KMS-11 (cell line): Measurements from ENCODE around the gene CHMP3.
"Not testable (repeated sequence)": the region's sequence is repeated elsewhere in the genome, so short reads cannot be mapped to it uniquely, and the experiment has no call there.

Experiments
- H2AFZ ChIP-seq: fragments of 200-600 bp; sonication (generic); 2 replicates; pipeline ENCODE4 v1.6.1; 2016; ENCODE audit warnings: antibody characterized with exemption, mixed run types, low read depth
- H3K27ac ChIP-seq: fragments of 200-600 bp; sonication (generic); 2 replicates; pipeline ENCODE4 v1.6.1; 2016; ENCODE audit warnings: mild to moderate bottlenecking, mixed run types
- H3K27me3 ChIP-seq: fragments of 200-600 bp; sonication (generic); 2 replicates; pipeline ENCODE4 v1.6.1; 2017; ENCODE audit warnings: mild to moderate bottlenecking, low read depth, mixed run types, moderate library complexity; ENCODE audit not compliant: insufficient read depth
- H3K36me3 ChIP-seq: fragments of 200-600 bp; sonication (generic); 2 replicates; pipeline ENCODE4 v1.6.1; 2017; ENCODE audit warnings: mild to moderate bottlenecking, mixed run types; ENCODE audit not compliant: insufficient read depth
- H3K4me1 ChIP-seq: fragments of 200-600 bp; sonication (generic); 2 replicates; pipeline ENCODE4 v1.6.1; 2016; ENCODE audit warnings: mild to moderate bottlenecking, low read depth, mixed run types; ENCODE audit not compliant: poor library complexity, severe bottlenecking
- H3K4me2 ChIP-seq: fragments of 200-600 bp; sonication (generic); 2 replicates; pipeline ENCODE4 v1.7.0; 2016; ENCODE audit warnings: mild to moderate bottlenecking, mixed run types
- H3K4me3 ChIP-seq: fragments of 200-600 bp; sonication (generic); IDR thresholded peaks from 2 replicates; pipeline ENCODE4 v1.6.1; 2017; ENCODE audit warnings: low read depth, low read length, mixed read lengths; ENCODE audit not compliant: insufficient read depth
- H3K79me2 ChIP-seq: fragments of 200-600 bp; sonication (generic); 2 replicates; pipeline ENCODE4 v1.6.1; 2016; ENCODE audit warnings: low read depth, mixed run types; ENCODE audit not compliant: insufficient read depth
- H3K9ac ChIP-seq: fragments of 200-600 bp; sonication (generic); 2 replicates; pipeline ENCODE4 v1.6.1; 2016; ENCODE audit warnings: mild to moderate bottlenecking, mixed run types
- H4K20me1 ChIP-seq: fragments of 200-600 bp; sonication (generic); 2 replicates; pipeline ENCODE4 v1.6.1; 2016; ENCODE audit warnings: mild to moderate bottlenecking, mixed run types; ENCODE audit not compliant: insufficient read depth
- TF ChIP-seq, protein P1 (sequence below): fragments of 200-600 bp; sonication (generic); conservative IDR thresholded peaks from 2 replicates; pipeline ENCODE4 v1.6.1; 2017; ENCODE audit warnings: low read depth, mild to moderate bottlenecking, antibody characterized with exemption, low read length, moderate library complexity, mixed read lengths

CHMP3 gene

DNA sequence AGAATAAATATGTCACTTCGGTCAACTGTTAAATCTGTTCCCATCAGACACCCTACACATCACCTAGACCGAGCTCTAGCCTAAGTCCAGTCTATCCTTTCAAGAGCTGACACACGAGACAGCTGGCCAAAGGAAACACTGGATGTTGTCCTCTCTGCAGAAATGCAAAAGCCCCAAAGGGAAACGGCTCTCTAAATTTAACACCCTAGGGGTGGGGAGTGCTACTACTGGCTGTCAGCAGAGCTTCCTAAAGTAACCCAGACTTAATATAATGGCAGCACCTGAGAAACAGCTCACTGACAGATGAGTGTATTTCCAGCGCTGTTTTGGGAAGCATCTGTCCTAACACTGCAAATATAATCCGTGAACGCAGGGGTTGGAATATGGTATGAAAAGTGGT, 55.6 kb downstream of the CHMP3 start:
- Histone ChIP-seq H3K27ac (no peak overlapping the region), H3K4me1 (no peaks in the 10 kb centered on the region), H4K20me1 (no peaks in the 10 kb centered on the region), H2AFZ (no peak overlapping the region), H3K9ac (no peak overlapping the region), H3K27me3 (no peaks in the 10 kb centered on the region), H3K79me2 (no peaks in the 10 kb centered on the region), H3K4me3 (no peak overlapping the region), H3K4me2 (no peak overlapping the region), H3K36me3 (no peaks in the 10 kb centered on the region)
- TF ChIP-seq, protein P1, sequence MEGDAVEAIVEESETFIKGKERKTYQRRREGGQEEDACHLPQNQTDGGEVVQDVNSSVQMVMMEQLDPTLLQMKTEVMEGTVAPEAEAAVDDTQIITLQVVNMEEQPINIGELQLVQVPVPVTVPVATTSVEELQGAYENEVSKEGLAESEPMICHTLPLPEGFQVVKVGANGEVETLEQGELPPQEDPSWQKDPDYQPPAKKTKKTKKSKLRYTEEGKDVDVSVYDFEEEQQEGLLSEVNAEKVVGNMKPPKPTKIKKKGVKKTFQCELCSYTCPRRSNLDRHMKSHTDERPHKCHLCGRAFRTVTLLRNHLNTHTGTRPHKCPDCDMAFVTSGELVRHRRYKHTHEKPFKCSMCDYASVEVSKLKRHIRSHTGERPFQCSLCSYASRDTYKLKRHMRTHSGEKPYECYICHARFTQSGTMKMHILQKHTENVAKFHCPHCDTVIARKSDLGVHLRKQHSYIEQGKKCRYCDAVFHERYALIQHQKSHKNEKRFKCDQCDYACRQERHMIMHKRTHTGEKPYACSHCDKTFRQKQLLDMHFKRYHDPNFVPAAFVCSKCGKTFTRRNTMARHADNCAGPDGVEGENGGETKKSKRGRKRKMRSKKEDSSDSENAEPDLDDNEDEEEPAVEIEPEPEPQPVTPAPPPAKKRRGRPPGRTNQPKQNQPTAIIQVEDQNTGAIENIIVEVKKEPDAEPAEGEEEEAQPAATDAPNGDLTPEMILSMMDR = no peak

DNA sequence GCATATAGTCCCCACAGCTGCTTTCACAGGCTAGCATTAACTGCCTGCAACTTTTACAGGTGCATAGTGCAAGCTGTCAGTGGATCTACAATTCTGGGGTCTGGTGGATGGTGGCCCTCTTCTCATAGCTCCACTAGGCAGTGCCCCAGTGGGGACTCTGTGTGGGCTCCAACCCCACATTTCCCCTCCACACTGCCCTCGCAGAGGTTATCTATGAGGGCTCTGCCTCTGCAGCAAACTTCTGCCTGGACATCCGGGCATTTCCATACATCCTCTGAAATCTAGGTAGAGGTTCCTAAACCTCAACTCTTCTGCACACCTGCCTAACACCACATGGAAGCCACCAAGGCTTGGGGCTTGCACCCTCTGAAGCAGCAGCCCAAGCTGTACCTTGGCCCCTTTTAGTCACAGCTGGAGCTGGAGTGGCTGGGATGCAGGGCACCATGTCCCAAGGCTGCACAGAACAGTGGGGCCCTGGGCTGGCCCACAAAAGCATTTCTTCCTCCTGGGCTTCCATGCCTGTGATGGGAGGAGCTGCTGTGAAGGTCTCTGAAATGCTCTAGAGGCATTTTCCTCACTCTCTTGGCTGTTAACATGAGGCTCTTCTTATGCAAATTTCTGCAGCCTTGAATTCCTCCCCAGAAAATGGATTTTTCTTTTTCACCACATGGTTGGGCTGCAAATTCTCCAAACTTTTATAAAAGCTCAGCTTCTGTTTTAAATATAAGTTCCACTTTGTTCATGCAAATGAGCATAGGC, 62.7 kb downstream of the CHMP3 start:
- no peak overlapping the region for H3K4me3 ChIP-seq
- TF ChIP-seq, protein P1 = no peak
- no peak overlapping the region for H3K27ac ChIP-seq
- H3K27me3 ChIP-seq = no peaks in the 10 kb centered on the region
- no peaks in the 10 kb centered on the region for H3K79me2 ChIP-seq
- H3K4me2 ChIP-seq = no peak overlapping the region
- H3K36me3 ChIP-seq = peaks cover 3% of the 10 kb centered on the region; the same call in 1 of the 2 replicates
- no peaks in the 10 kb centered on the region for H4K20me1 ChIP-seq
- H3K4me1 ChIP-seq = no peaks in the 10 kb centered on the region
- H2AFZ ChIP-seq = no peak overlapping the region
- no peak overlapping the region for H3K9ac ChIP-seq

- H3K27ac ChIP-seq = no peak overlapping the region
- TF ChIP-seq, protein P1 = no peak
- H3K27me3 ChIP-seq = no peaks in the 10 kb centered on the region
- no peaks in the 10 kb centered on the region for H4K20me1 ChIP-seq
- peaks cover 3% of the 10 kb centered on the region; the same call in 1 of the 2 replicates for H3K36me3 ChIP-seq
- H2AFZ ChIP-seq = no peak overlapping the region
- no peaks in the 10 kb centered on the region for H3K4me1 ChIP-seq
- no peaks in the 10 kb centered on the region for H3K79me2 ChIP-seq
- H3K4me2 ChIP-seq = no peak overlapping the region
- H3K4me3 ChIP-seq = no peak overlapping the region
- no peak overlapping the region for H3K9ac ChIP-seq
Observed at GRCh38 chr2:86499326-86499725, 63.9 kb downstream of the CHMP3 start.

DNA sequence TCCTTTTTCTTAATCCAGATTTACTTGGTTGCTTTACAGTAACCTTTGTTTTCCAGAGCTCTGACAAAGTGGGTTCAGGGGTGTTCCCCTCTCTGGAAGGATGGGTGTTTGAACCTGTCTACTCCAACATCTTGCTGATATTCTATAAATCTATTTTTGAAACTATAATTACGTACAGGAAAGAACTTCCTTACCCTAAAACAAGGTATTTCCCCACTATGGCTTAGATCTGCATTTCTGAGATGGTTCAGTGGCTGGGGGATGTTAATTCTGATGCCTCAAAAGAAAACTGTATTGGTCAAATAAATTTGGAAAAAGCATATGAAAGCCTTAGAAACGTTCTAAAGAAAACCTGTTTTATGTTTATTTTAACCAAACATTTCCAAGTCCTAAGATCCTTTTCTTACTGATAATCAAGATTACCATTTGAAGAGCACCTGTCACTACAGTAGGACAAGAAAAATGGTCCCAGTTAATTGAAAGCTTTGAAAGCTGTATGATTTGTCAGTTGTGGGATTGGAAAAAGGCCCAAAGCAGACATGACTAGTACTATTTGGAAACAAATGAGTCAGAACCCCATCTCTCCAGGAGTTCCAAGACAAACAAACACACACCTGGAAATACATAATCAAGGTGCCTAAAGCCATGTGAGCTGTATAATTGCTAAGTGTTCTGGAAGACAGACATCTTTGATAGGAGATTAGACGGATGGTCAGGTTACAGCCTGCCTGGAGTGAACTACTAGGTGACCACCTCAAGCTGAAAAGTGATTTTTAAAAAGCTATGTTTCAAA, 64.6 kb downstream of the CHMP3 start:
- TF ChIP-seq, protein P1 = no peak
- no peaks in the 10 kb centered on the region for H3K27me3 ChIP-seq
- H3K36me3 ChIP-seq = peaks cover 3% of the 10 kb centered on the region; the same call in 1 of the 2 replicates
- H4K20me1 ChIP-seq = no peaks in the 10 kb centered on the region
- no peak overlapping the region for H3K4me2 ChIP-seq
- H3K9ac ChIP-seq = no peak overlapping the region
- H3K4me1 ChIP-seq = no peaks in the 10 kb centered on the region
- H3K4me3 ChIP-seq = no peak overlapping the region
- no peak overlapping the region for H2AFZ ChIP-seq
- no peaks in the 10 kb centered on the region for H3K79me2 ChIP-seq
- H3K27ac ChIP-seq = no peak overlapping the region

DNA sequence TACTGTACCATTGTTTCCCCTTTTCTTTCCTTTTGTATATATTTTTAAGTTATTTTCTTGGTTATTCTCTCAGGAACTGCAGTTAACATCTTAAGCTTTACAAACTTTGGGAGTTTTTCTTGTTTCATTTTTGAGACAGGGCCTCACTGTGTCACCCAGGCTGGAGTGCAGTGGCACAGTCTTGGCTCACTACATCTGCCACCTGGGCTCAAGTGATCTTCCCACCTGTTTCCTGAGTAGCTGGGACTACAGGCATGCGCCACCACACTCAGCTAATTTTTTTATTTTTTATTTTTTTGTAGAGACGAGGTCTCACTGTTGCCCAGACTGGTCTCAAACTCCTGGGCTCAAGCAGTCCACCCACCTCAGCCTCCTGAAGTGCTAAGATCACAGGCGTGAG, 66.9 kb downstream of the CHMP3 start:
- H3K4me2 ChIP-seq, H3K9ac ChIP-seq, H3K27me3 ChIP-seq, H2AFZ ChIP-seq, H3K4me1 ChIP-seq, H3K4me3 ChIP-seq, H4K20me1 ChIP-seq, H3K27ac ChIP-seq, H3K36me3 ChIP-seq, H3K79me2 ChIP-seq: not testable (repeated sequence)
